GM23338 (cell line): ENCODE measurements around the gene LAMTOR5. TPM values are rescaled to one million over a fixed set of nuclear protein-coding genes. Genes with fewer than 3 reads are reported as not detected.

ENCODE experiments used
- ATAC-seq: fragments of 200-7000 bp; cut with Tn5 transposase; 3 replicates; pipeline ENCODE4 v1.9.1; 2020
- DNase-seq: peaks from one replicate; pipeline ENCODE4 v3.0.0-alpha.2; 2015; ENCODE audit warnings: low spot score
- H2AFZ ChIP-seq: fragments of 200-600 bp; sonication (generic); 2 replicates; pipeline ENCODE4 v1.8.0; 2016; ENCODE audit warnings: antibody characterized with exemption, mild to moderate bottlenecking, moderate library complexity
- H3F3A ChIP-seq: fragments of 200-600 bp; sonication (generic); replicated peaks from 2 replicates; pipeline ENCODE4 v1.8.0; 2017; ENCODE audit warnings: antibody characterized with exemption, mixed run types, low read depth
- H3K27ac ChIP-seq: fragments of 200-600 bp; sonication (generic); 2 replicates; pipeline ENCODE4 v1.6.1; 2016; ENCODE audit warnings: low read depth
- H3K27me3 ChIP-seq: fragments of 200-600 bp; sonication (generic); 2 replicates; pipeline ENCODE4 v1.8.0; 2016; ENCODE audit warnings: mild to moderate bottlenecking, mixed run types, moderate library complexity; ENCODE audit not compliant: insufficient read depth
- H3K36me3 ChIP-seq: fragments of 200-600 bp; sonication (generic); 2 replicates; pipeline ENCODE4 v1.8.0; 2016; ENCODE audit warnings: mild to moderate bottlenecking; ENCODE audit not compliant: insufficient read depth
- H3K4me1 ChIP-seq: fragments of 200-600 bp; sonication (generic); 2 replicates; pipeline ENCODE4 v1.8.0; 2016; ENCODE audit warnings: mild to moderate bottlenecking, moderate library complexity; ENCODE audit not compliant: insufficient read depth
- H3K4me2 ChIP-seq: fragments of 200-600 bp; sonication (generic); 2 replicates; pipeline ENCODE4 v1.7.1; 2017; ENCODE audit warnings: mixed run types
- H3K4me3 ChIP-seq: fragments of 200-600 bp; sonication (generic); 2 replicates; pipeline ENCODE4 v1.6.1; 2016; ENCODE audit warnings: mixed run types
- H3K79me2 ChIP-seq: fragments of 200-600 bp; sonication (generic); replicated peaks from 2 replicates; pipeline ENCODE4 v1.8.0; 2017; ENCODE audit warnings: mild to moderate bottlenecking; ENCODE audit not compliant: insufficient read depth
- H3K9me2 ChIP-seq: fragments of 200-600 bp; sonication (generic); 2 replicates; pipeline ENCODE4 v1.8.0; 2017; ENCODE audit not compliant: insufficient read depth
- H4K20me1 ChIP-seq: fragments of 200-600 bp; sonication (generic); replicated peaks from 2 replicates; pipeline ENCODE4 v1.8.0; 2017; ENCODE audit warnings: mild to moderate bottlenecking; ENCODE audit not compliant: insufficient read depth
- H3K27ac Mint-ChIP-seq: 2 replicates; pipeline ENCODE4 v1.8.0; 2020; ENCODE audit warnings: inconsistent platforms, mild to moderate bottlenecking, moderate library complexity, mixed read lengths
- H3K27me3 Mint-ChIP-seq: 3 replicates; pipeline ENCODE4 v1.8.0; 2022; ENCODE audit warnings: low read depth, mild to moderate bottlenecking, moderate library complexity, mixed read lengths, inconsistent platforms; ENCODE audit not compliant: insufficient read depth, poor library complexity
- H3K36me3 Mint-ChIP-seq: 3 replicates; pipeline ENCODE4 v1.8.0; 2021; ENCODE audit warnings: low read depth, mild to moderate bottlenecking, inconsistent platforms, moderate library complexity, mixed read lengths
- H3K4me1 Mint-ChIP-seq: 3 replicates; pipeline ENCODE4 v1.8.0; 2020; ENCODE audit warnings: mild to moderate bottlenecking, inconsistent platforms, mixed read lengths
- H3K4me3 Mint-ChIP-seq: 3 replicates; pipeline ENCODE4 v1.8.0; 2021; ENCODE audit warnings: moderate library complexity, mild to moderate bottlenecking, inconsistent platforms, mixed read lengths
- H3K9me3 Mint-ChIP-seq: 3 replicates; pipeline ENCODE4 v1.8.0; 2020; ENCODE audit warnings: moderate library complexity, mild to moderate bottlenecking, inconsistent platforms, mixed read lengths
- CREB1 ChIP-seq: fragments of 250-450 bp; sonication (Bioruptor Pico); IDR thresholded peaks from 2 replicates; pipeline ENCODE4 v1.5.0; 2020; ENCODE audit warnings: low read depth, mild to moderate bottlenecking, moderate library complexity
- CTCF ChIP-seq, 2 experiments: fragments of 200-600 bp in 1 of 2; sonication (generic) in 1 of 2; conservative IDR thresholded peaks; 2 replicates each; pipeline versions ENCODE4 v1.5.1 to v1.6.1; 2016 to 2017; ENCODE audit warnings: antibody characterized with exemption in 2 of 2, low read depth in 2 of 2, mild to moderate bottlenecking in 2 of 2, moderate library complexity in 1 of 2
- EZH2 ChIP-seq: fragments of 200-600 bp; sonication (generic); IDR thresholded peaks from one replicate; pipeline ENCODE4 v1.8.0; 2017; ENCODE audit warnings: antibody characterized with exemption, mild to moderate bottlenecking, low read depth; ENCODE audit not compliant: unreplicated experiment
- POLR2AphosphoS5 ChIP-seq: IDR thresholded peaks from 2 replicates; pipeline ENCODE4 v1.6.1; 2016; ENCODE audit warnings: antibody characterized with exemption, low read depth
- ZNF331 ChIP-seq: fragments of 250-450 bp; sonication (Bioruptor Pico); IDR thresholded peaks from 2 replicates; pipeline ENCODE4 v1.5.0; 2020; ENCODE audit warnings: low read depth, mild to moderate bottlenecking, moderate library complexity
- polyA plus RNA-seq: library from polyadenylated mRNA; unstranded; fragments of >200 nt; fragmentation: Nextera tagmentation; extraction: Ambion mirVana; gene quantifications from 2 replicates; pipeline ENCODE4 v1.2.1, GENCODE V29; 2016
- total RNA-seq: library from RNA; depleted of rRNA; stranded (reverse); fragments of >200 nt; shearing (Covaris generic); gene quantifications from 2 replicates; pipeline ENCODE4 v1.2.3, GENCODE V29; 2014
- TF ChIP-seq, protein P1 (sequence below): IDR thresholded peaks from 2 replicates; pipeline ENCODE4 v1.6.1; 2016; ENCODE audit warnings: antibody characterized with exemption
- TF ChIP-seq, protein P2 (sequence below): fragments of 250-450 bp; sonication (Bioruptor Pico); IDR thresholded peaks from 2 replicates; pipeline ENCODE4 v1.5.0; 2020; ENCODE audit warnings: mild to moderate bottlenecking, moderate library complexity

LAMTOR5 gene
- total and polyA plus RNA-seq, 2 experiments from 2014 or later: 41.0 to 246 TPM

DNA sequence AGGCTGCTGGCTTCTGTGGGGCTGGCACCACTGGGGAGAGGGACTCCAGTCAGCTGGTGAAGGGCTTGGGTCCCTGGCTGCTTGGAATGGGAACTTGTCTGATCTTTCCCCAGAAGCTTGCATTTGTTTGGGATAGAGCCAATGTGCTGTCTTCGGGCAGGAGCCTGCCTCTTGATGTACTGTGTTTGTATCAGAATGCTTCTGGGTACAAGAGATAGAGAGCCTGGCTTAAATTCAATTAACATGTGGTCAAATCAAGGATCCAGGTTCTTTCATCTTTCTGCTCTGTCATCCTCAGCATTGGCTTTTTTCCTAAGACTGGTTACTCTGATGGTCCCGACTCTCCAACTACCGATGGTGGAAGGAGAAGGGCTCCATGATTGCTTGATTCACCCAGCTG, 27.5 kb upstream of the LAMTOR5 start:
- Histone ChIP-seq H2AFZ (no peak overlapping the region), H3K4me1 (peaks cover 14% of the 10 kb centered on the region), H4K20me1 (no peaks in the 10 kb centered on the region), H3F3A (no peaks in the 10 kb centered on the region), H3K4me3 (no peak overlapping the region), H3K36me3 (no peaks in the 10 kb centered on the region), H3K9me2 (no peaks in the 10 kb centered on the region), H3K27me3 (no peaks in the 10 kb centered on the region), H3K27ac (no peak overlapping the region), H3K79me2 (no peaks in the 10 kb centered on the region), H3K4me2 (no peak overlapping the region)
- DNase-seq (no peak), ATAC-seq (no peak)
- TF ChIP-seq POLR2AphosphoS5: no peak
- TF ChIP-seq, protein P1, sequence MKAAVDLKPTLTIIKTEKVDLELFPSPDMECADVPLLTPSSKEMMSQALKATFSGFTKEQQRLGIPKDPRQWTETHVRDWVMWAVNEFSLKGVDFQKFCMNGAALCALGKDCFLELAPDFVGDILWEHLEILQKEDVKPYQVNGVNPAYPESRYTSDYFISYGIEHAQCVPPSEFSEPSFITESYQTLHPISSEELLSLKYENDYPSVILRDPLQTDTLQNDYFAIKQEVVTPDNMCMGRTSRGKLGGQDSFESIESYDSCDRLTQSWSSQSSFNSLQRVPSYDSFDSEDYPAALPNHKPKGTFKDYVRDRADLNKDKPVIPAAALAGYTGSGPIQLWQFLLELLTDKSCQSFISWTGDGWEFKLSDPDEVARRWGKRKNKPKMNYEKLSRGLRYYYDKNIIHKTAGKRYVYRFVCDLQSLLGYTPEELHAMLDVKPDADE: no peak
- no peak for TF ChIP-seq CTCF (conservative IDR thresholded peaks at IDR 0.05; ENCODE audit: low read depth in 2 of 2)
- no peak for TF ChIP-seq ZNF331
- TF ChIP-seq, protein P2, sequence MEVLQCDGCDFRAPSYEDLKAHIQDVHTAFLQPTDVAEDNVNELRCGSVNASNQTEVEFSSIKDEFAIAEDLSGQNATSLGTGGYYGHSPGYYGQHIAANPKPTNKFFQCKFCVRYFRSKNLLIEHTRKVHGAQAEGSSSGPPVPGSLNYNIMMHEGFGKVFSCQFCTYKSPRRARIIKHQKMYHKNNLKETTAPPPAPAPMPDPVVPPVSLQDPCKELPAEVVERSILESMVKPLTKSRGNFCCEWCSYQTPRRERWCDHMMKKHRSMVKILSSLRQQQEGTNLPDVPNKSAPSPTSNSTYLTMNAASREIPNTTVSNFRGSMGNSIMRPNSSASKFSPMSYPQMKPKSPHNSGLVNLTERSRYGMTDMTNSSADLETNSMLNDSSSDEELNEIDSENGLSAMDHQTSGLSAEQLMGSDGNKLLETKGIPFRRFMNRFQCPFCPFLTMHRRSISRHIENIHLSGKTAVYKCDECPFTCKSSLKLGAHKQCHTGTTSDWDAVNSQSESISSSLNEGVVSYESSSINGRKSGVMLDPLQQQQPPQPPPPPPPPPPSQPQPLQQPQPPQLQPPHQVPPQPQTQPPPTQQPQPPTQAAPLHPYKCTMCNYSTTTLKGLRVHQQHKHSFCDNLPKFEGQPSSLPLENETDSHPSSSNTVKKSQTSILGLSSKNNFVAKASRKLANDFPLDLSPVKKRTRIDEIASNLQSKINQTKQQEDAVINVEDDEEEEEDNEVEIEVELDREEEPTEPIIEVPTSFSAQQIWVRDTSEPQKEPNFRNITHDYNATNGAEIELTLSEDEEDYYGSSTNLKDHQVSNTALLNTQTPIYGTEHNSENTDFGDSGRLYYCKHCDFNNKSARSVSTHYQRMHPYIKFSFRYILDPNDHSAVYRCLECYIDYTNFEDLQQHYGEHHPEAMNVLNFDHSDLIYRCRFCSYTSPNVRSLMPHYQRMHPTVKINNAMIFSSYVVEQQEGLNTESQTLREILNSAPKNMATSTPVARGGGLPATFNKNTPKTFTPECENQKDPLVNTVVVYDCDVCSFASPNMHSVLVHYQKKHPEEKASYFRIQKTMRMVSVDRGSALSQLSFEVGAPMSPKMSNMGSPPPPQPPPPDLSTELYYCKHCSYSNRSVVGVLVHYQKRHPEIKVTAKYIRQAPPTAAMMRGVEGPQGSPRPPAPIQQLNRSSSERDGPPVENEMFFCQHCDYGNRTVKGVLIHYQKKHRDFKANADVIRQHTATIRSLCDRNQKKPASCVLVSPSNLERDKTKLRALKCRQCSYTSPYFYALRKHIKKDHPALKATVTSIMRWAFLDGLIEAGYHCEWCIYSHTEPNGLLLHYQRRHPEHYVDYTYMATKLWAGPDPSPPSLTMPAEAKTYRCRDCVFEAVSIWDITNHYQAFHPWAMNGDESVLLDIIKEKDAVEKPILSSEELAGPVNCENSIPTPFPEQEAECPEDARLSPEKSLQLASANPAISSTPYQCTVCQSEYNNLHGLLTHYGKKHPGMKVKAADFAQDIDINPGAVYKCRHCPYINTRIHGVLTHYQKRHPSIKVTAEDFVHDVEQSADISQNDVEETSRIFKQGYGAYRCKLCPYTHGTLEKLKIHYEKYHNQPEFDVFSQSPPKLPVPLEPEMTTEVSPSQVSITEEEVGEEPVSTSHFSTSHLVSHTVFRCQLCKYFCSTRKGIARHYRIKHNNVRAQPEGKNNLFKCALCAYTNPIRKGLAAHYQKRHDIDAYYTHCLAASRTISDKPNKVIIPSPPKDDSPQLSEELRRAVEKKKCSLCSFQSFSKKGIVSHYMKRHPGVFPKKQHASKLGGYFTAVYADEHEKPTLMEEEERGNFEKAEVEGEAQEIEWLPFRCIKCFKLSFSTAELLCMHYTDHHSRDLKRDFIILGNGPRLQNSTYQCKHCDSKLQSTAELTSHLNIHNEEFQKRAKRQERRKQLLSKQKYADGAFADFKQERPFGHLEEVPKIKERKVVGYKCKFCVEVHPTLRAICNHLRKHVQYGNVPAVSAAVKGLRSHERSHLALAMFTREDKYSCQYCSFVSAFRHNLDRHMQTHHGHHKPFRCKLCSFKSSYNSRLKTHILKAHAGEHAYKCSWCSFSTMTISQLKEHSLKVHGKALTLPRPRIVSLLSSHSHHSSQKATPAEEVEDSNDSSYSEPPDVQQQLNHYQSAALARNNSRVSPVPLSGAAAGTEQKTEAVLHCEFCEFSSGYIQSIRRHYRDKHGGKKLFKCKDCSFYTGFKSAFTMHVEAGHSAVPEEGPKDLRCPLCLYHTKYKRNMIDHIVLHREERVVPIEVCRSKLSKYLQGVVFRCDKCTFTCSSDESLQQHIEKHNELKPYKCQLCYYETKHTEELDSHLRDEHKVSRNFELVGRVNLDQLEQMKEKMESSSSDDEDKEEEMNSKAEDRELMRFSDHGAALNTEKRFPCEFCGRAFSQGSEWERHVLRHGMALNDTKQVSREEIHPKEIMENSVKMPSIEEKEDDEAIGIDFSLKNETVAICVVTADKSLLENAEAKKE (CRISPR knock-in tag): no peak
- no peak for TF ChIP-seq EZH2
- no peak for TF ChIP-seq CREB1
- Mint-ChIP-seq H3K4me3 (no peak overlapping the region), H3K36me3 (no peaks in the 10 kb centered on the region), H3K27me3 (peaks cover 15% of the 10 kb centered on the region), H3K9me3 (no peaks in the 10 kb centered on the region), H3K4me1 (peaks cover 22% of the 10 kb centered on the region), H3K27ac (no peak overlapping the region)
